SK-N-SH (cell line): Measurements from ENCODE around the gene KRTAP13-1. TPM values are rescaled to one million over a fixed set of nuclear protein-coding genes. Genes with fewer than 3 reads are reported as not detected.

Source experiments
- CTCF ChIA-PET: fragments of 300-600, 350-600 bp; formaldehyde crosslinking; extraction: SDS; loops from one replicate; lab custom pipeline; 2021; lab: Yijun Ruan, JAX
- POLR2A ChIA-PET: fragments of 350-600 bp; sonication (Branson Sonifier 250); formaldehyde crosslinking; extraction: SDS; loops from one replicate; lab custom pipeline; 2020; ENCODE audit warnings: antibody characterized with exemption, inconsistent platforms; lab: Yijun Ruan, JAX
- DNase-seq: peaks from one replicate; pipeline ENCODE4 v3.0.0; 2012
- H2AFZ ChIP-seq: fragments of 200-600 bp; sonication (generic); 2 replicates; pipeline ENCODE4 v1.8.1; 2016; ENCODE audit warnings: antibody characterized with exemption, mild to moderate bottlenecking, low read depth
- H3F3A ChIP-seq: fragments of 200-600 bp; sonication (generic); replicated peaks from 2 replicates; pipeline ENCODE3; 2016; ENCODE audit warnings: antibody characterized with exemption, mild to moderate bottlenecking; ENCODE audit not compliant: insufficient read depth
- H3K27ac ChIP-seq, 2 experiments: fragments of 200-500 bp in 1 of 2; fragments of 200-600 bp in 1 of 2; sonication (Bioruptor generic) in 1 of 2; sonication (generic), shearing (Covaris generic) in 1 of 2; 2 replicates each; pipeline versions ENCODE4 v1.5.1 to v1.6.1; 2014 to 2016; ENCODE audit warnings: low read depth in 2 of 2, inconsistent platforms in 1 of 2, low read length in 1 of 2, mild to moderate bottlenecking in 1 of 2, mixed read lengths in 1 of 2
- H3K27me3 ChIP-seq: fragments of 200-600 bp; sonication (generic), shearing (Covaris generic); 2 replicates; pipeline ENCODE4 v1.6.1; 2016; ENCODE audit warnings: mixed run types; ENCODE audit not compliant: insufficient read depth
- H3K36me3 ChIP-seq, 2 experiments: fragments of 200-500 bp in 1 of 2; fragments of 200-600 bp in 1 of 2; sonication (Bioruptor generic) in 1 of 2; sonication (generic) in 1 of 2; replicated peaks in 1 of 2; 2 replicates each; pipeline versions ENCODE3 to v1.5.1; 2014 to 2016; ENCODE audit warnings: low read length in 1 of 2, mild to moderate bottlenecking in 1 of 2; ENCODE audit not compliant: insufficient read depth in 2 of 2, control insufficient read depth in 1 of 2
- H3K4me1 ChIP-seq, 2 experiments: fragments of 200-500 bp in 1 of 2; fragments of 200-600 bp in 1 of 2; sonication (Bioruptor generic) in 1 of 2; sonication (generic), shearing (Covaris generic) in 1 of 2; 2 replicates each; pipeline versions ENCODE4 v1.5.1 to v1.6.1; 2014 to 2016; ENCODE audit warnings: low read depth in 1 of 2, low read length in 1 of 2, mixed run types in 1 of 2; ENCODE audit not compliant: insufficient read depth in 2 of 2, control insufficient read depth in 1 of 2
- H3K4me2 ChIP-seq: fragments of 200-600 bp; sonication (generic), shearing (Covaris generic); 2 replicates; pipeline ENCODE4 v1.6.1; 2017; ENCODE audit warnings: mixed run types
- H3K4me3 ChIP-seq, 2 experiments: fragments of 200-500 bp in 1 of 2; fragments of 200-600 bp in 1 of 2; sonication (Bioruptor generic) in 1 of 2; sonication (generic), shearing (Covaris generic) in 1 of 2; 2 replicates each; pipeline versions ENCODE4 v1.5.1 to v1.8.1; 2014 to 2016; ENCODE audit warnings: low read depth in 2 of 2, inconsistent platforms in 1 of 2, low read length in 1 of 2, mild to moderate bottlenecking in 1 of 2, mixed read lengths in 1 of 2, moderate library complexity in 1 of 2
- H3K79me2 ChIP-seq: fragments of 200-600 bp; sonication (generic); 2 replicates; pipeline ENCODE4 v1.8.1; 2017; ENCODE audit warnings: mild to moderate bottlenecking; ENCODE audit not compliant: insufficient read depth
- H3K9ac ChIP-seq: fragments of 200-600 bp; sonication (generic); 2 replicates; pipeline ENCODE4 v1.6.1; 2017; ENCODE audit warnings: mixed run types
- H3K9me2 ChIP-seq: fragments of 200-600 bp; sonication (generic); 2 replicates; pipeline ENCODE4 v1.6.1; 2017; ENCODE audit warnings: mixed run types
- H3K9me3 ChIP-seq: fragments of 200-600 bp; sonication (generic); 2 replicates; pipeline ENCODE4 v1.6.1; 2017; ENCODE audit warnings: mixed run types, mild to moderate bottlenecking, moderate library complexity
- H4K20me1 ChIP-seq: fragments of 200-600 bp; sonication (generic); 2 replicates; pipeline ENCODE4 v1.6.1; 2017; ENCODE audit warnings: mild to moderate bottlenecking, mixed run types; ENCODE audit not compliant: insufficient read depth
- CHD2 ChIP-seq: fragments of 150-350 bp; IDR thresholded peaks from 2 replicates; pipeline ENCODE4 v1.6.1; 2018; ENCODE audit warnings: low read length; ENCODE audit not compliant: partially characterized antibody
- CTCF ChIP-seq: fragments of 200-600 bp; sonication (generic); IDR thresholded peaks from 2 replicates; pipeline ENCODE4 v1.6.1; 2017; ENCODE audit warnings: antibody characterized with exemption, mild to moderate bottlenecking, moderate library complexity
- FOSL2 ChIP-seq: IDR thresholded peaks from 2 replicates; pipeline ENCODE4 v1.4.0; 2012; ENCODE audit warnings: low read depth, mild to moderate bottlenecking, moderate library complexity, borderline replicate concordance
- FOXM1 ChIP-seq: IDR thresholded peaks from 2 replicates; pipeline ENCODE4 v1.4.0; 2012; ENCODE audit warnings: low read depth, mild to moderate bottlenecking
- GATA2 ChIP-seq: sonication (generic); formaldehyde crosslinking; IDR thresholded peaks from 2 replicates; pipeline ENCODE4 v1.5.0; 2020; ENCODE audit warnings: mild to moderate bottlenecking, missing genetic modification reagents
- MXI1 ChIP-seq: IDR thresholded peaks from 2 replicates; pipeline ENCODE4 v1.6.1; 2012; ENCODE audit warnings: mild to moderate bottlenecking, low read depth, low read length, improper control_type of control experiment
- NFIC ChIP-seq: IDR thresholded peaks from 2 replicates; pipeline ENCODE4 v1.4.0; 2012; ENCODE audit warnings: borderline replicate concordance
- NRF1 ChIP-seq: IDR thresholded peaks from 2 replicates; pipeline ENCODE4 v1.6.1; 2012; ENCODE audit warnings: low read depth, mild to moderate bottlenecking, low read length
- RAD21 ChIP-seq: IDR thresholded peaks from 2 replicates; pipeline ENCODE4 v1.6.1; 2012; ENCODE audit warnings: mild to moderate bottlenecking, low read length
- RCOR1 ChIP-seq: fragments of 150-350 bp; IDR thresholded peaks from 2 replicates; pipeline ENCODE4 v1.6.1; 2017; ENCODE audit warnings: antibody characterized with exemption, low read length
- SIN3A ChIP-seq: IDR thresholded peaks from 2 replicates; pipeline ENCODE4 v1.6.1; 2012; ENCODE audit warnings: low read depth, mild to moderate bottlenecking, low read length, moderate library complexity, borderline replicate concordance
- TEAD4 ChIP-seq: IDR thresholded peaks from 2 replicates; pipeline ENCODE4 v1.4.0; 2012; ENCODE audit warnings: mild to moderate bottlenecking, borderline replicate concordance; ENCODE audit not compliant: insufficient read depth
- USF2 ChIP-seq: fragments of 150-350 bp; IDR thresholded peaks from 2 replicates; pipeline ENCODE4 v1.6.1; 2017; ENCODE audit warnings: antibody characterized with exemption, low read length, low read depth, borderline replicate concordance
- YY1 ChIP-seq: IDR thresholded peaks from 2 replicates; pipeline ENCODE4 v1.4.0; 2012; ENCODE audit warnings: low read depth, mild to moderate bottlenecking
- ZBTB33 ChIP-seq: IDR thresholded peaks from 2 replicates; pipeline ENCODE4 v1.4.0; 2012; ENCODE audit warnings: low read depth, borderline replicate concordance
- WGBS: methylation state at CpG from one replicate; pipeline ENCODE4 v1.1.6; 2017; ENCODE audit warnings: low lambda C conversion rate; 5-methylcytosine and 5-hydroxymethylcytosine counted together
- polyA plus RNA-seq, 3 experiments: library from polyadenylated mRNA; depleted of rRNA; stranded (reverse); fragments of >200 nt; gene quantifications; 2 replicates each; pipeline ENCODE4 v1.2.3, GENCODE V29; 2012

The KRTAP13-1 gene
- polyA plus RNA-seq, 1 of the 3 experiments (the other 2 are of a cell fraction), result not detected

DNA sequence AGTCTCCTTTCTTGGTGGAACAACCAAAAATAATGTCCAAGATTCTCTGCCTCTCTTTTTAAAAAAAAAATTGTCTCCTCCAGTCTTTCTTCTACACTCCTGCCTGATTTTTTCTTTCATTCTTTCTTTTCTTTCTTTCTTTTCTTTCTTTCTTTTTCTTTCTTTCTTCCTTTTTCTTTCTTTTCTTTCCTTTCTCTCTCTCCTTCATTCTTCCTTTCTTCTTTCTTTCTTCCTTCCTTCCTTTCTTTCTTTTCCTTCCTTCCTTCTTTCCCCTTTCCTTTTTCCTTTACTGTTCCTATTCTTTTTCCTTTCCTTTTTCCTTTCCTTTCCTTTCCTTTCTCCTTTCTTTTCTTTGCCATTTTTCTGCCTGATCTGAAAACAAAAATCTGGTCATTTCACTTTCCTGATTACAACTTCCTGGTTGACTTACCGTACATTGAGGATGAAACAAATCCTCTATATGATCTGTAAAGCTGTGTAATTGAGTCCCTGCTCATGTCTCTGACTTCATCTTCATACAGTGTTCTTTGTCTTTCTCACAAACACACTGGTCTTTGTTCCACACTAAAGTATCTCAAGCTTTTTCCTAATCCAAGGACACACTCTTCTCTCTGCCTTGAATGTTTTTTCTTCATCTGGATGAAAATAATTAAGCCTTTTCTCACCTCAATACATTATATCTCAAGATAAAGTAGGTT, 41.4 kb upstream of the KRTAP13-1 start:
- POLR2A ChIA-PET, result no interaction called here
- Histone ChIP-seq H3K4me1 (no peaks in the 10 kb centered on the region), H3K4me3 (no peak overlapping the region), H3K27ac (no peak overlapping the region), H2AFZ (no peak overlapping the region), H3K27me3 (no peaks in the 10 kb centered on the region), H3K79me2 (no peaks in the 10 kb centered on the region), H3F3A (no peaks in the 10 kb centered on the region), H3K4me2 (no peak overlapping the region), H3K36me3 (no peaks in the 10 kb centered on the region), H4K20me1 (no peaks in the 10 kb centered on the region), H3K9me3 (no peaks in the 10 kb centered on the region), H3K9ac (no peak overlapping the region), H3K9me2 (no peaks in the 10 kb centered on the region)
- WGBS, result 0% methylated on average over 1 of the region's 1 CpG
- CTCF ChIA-PET, result no interaction called here
- no peak for DNase-seq
- TF ChIP-seq YY1, result no peak
- TF ChIP-seq TEAD4, result no peak
- no peak for TF ChIP-seq FOXM1
- TF ChIP-seq SIN3A, result no peak
- TF ChIP-seq RAD21, result no peak
- no peak for TF ChIP-seq GATA2 (CRISPR knock-in tag)
- TF ChIP-seq CTCF, result no peak
- no peak for TF ChIP-seq ZBTB33
- TF ChIP-seq MXI1, result no peak
- no peak for TF ChIP-seq FOSL2
- no peak for TF ChIP-seq RCOR1
- no peak for TF ChIP-seq NFIC
- no peak for TF ChIP-seq NRF1
- TF ChIP-seq CHD2, result no peak
- no peak for TF ChIP-seq USF2
